Endothelial cell (in vitro differentiated cells): Measurements from ENCODE around the gene FAM131B. TPM values are rescaled to one million over a fixed set of nuclear protein-coding genes. Genes with fewer than 3 reads are reported as not detected.
A peak's percentile ranks its signal among the peaks of the same experiment; 100 is the strongest.

Source experiments
- DNase-seq: peaks from one replicate; pipeline ENCODE4 v3.0.0; 2021; ENCODE audit warnings: low spot score
- H3K27ac Mint-ChIP-seq: one replicate; pipeline ENCODE4 v1.8.0; 2021; ENCODE audit warnings: mixed read lengths, inconsistent platforms; ENCODE audit not compliant: unreplicated experiment
- H3K27me3 Mint-ChIP-seq: one replicate; pipeline ENCODE4 v1.8.0; 2021; ENCODE audit warnings: mild to moderate bottlenecking, moderate library complexity, mixed read lengths, inconsistent platforms; ENCODE audit not compliant: unreplicated experiment
- H3K36me3 Mint-ChIP-seq: one replicate; pipeline ENCODE4 v1.8.0; 2021; ENCODE audit warnings: mild to moderate bottlenecking, low read depth, mixed read lengths, inconsistent platforms; ENCODE audit not compliant: unreplicated experiment
- H3K4me1 Mint-ChIP-seq: one replicate; pipeline ENCODE4 v1.8.0; 2021; ENCODE audit warnings: mild to moderate bottlenecking, mixed read lengths, inconsistent platforms; ENCODE audit not compliant: unreplicated experiment
- H3K4me3 Mint-ChIP-seq: one replicate; pipeline ENCODE4 v1.8.0; 2021; ENCODE audit warnings: mild to moderate bottlenecking, mixed read lengths, inconsistent platforms; ENCODE audit not compliant: unreplicated experiment
- H3K9me3 Mint-ChIP-seq: one replicate; pipeline ENCODE4 v1.8.0; 2021; ENCODE audit warnings: mixed read lengths, inconsistent platforms; ENCODE audit not compliant: unreplicated experiment
- CTCF ChIP-seq: fragments of 200-600 bp; sonication (generic); IDR thresholded peaks from one replicate; pipeline ENCODE4 v1.5.0; 2021; ENCODE audit warnings: antibody characterized with exemption; ENCODE audit not compliant: unreplicated experiment
- total RNA-seq: library from RNA; stranded (reverse); fragmentation: NEBNext Ultra II Directional; extraction: Animal tissue kit (Norgen Biotek cat#: 25700); gene quantifications from one replicate; pipeline ENCODE4 v1.2.1, GENCODE V29; 2021; ENCODE audit not compliant: unreplicated experiment

FAM131B gene
- total RNA-seq, 1 donor from 2014 or later, result 1.0 TPM

- no peaks in the 10 kb centered on the region for H3K9me3 Mint-ChIP-seq
- TF ChIP-seq CTCF, result no peak
- no peaks in the 10 kb centered on the region for H3K4me1 Mint-ChIP-seq
- H3K4me3 Mint-ChIP-seq, result no peak overlapping the region
- DNase-seq, result no peak
- peaks cover 4% of the 10 kb centered on the region for H3K36me3 Mint-ChIP-seq
- no peak overlapping the region for H3K27ac Mint-ChIP-seq
- H3K27me3 Mint-ChIP-seq, result peaks cover 6% of the 10 kb centered on the region
These were observed 48.4 kb downstream of the FAM131B start for GRCh38 chr7:143314127-143314526.

GRCh38 chr7:143308632-143309031, 53.9 kb downstream of the FAM131B start:
- no peak for TF ChIP-seq CTCF
- peaks cover 16% of the 10 kb centered on the region for H3K4me1 Mint-ChIP-seq
- no peaks in the 10 kb centered on the region for H3K9me3 Mint-ChIP-seq
- peak overlapping the region; percentile 12 for H3K27ac Mint-ChIP-seq
- no peak overlapping the region for H3K4me3 Mint-ChIP-seq
- H3K36me3 Mint-ChIP-seq, result peaks cover 46% of the 10 kb centered on the region
- DNase-seq, result no peak
- peaks cover 9% of the 10 kb centered on the region for H3K27me3 Mint-ChIP-seq

GRCh38 chr7:143305423-143306070, 57.0 kb downstream of the FAM131B start:
- H3K36me3 Mint-ChIP-seq, result peaks cover 66% of the 10 kb centered on the region
- DNase-seq, result peak; percentile 78
- no peaks in the 10 kb centered on the region for H3K9me3 Mint-ChIP-seq
- TF ChIP-seq CTCF, result peak; percentile 48
- H3K4me3 Mint-ChIP-seq, result peak overlapping the region; percentile 2
- peaks cover 8% of the 10 kb centered on the region for H3K27me3 Mint-ChIP-seq
- H3K27ac Mint-ChIP-seq, result no peak overlapping the region
- H3K4me1 Mint-ChIP-seq, result peaks cover 18% of the 10 kb centered on the region

- TF ChIP-seq CTCF, result no peak
- H3K36me3 Mint-ChIP-seq, result peaks cover 72% of the 10 kb centered on the region
- H3K9me3 Mint-ChIP-seq, result no peaks in the 10 kb centered on the region
- H3K4me1 Mint-ChIP-seq, result peaks cover 22% of the 10 kb centered on the region
- H3K27me3 Mint-ChIP-seq, result peaks cover 7% of the 10 kb centered on the region
- no peak for DNase-seq
- H3K27ac Mint-ChIP-seq, result no peak overlapping the region
- peak overlapping the region; percentile 2 for H3K4me3 Mint-ChIP-seq
These were observed 57.6 kb downstream of the FAM131B start for GRCh38 chr7:143304938-143305337.

- DNase-seq, result no peak
- H3K27ac Mint-ChIP-seq, result no peak overlapping the region
- H3K36me3 Mint-ChIP-seq, result peaks cover 76% of the 10 kb centered on the region
- TF ChIP-seq CTCF, result no peak
- H3K4me1 Mint-ChIP-seq, result peaks cover 22% of the 10 kb centered on the region
- peaks cover 6% of the 10 kb centered on the region for H3K27me3 Mint-ChIP-seq
- H3K9me3 Mint-ChIP-seq, result no peaks in the 10 kb centered on the region
- H3K4me3 Mint-ChIP-seq, result no peak overlapping the region
These were observed 58.8 kb downstream of the FAM131B start for GRCh38 chr7:143303733-143304132.
